Suprapubic skin (tissue), 4 donors: Measurements from ENCODE around the gene CTU1.

Source experiments
- CTCF ChIP-seq, 2 donors: fragments of 200-600 bp in 1 of 2; fragments of 450-650 bp in 1 of 2; sonication (generic) in 1 of 2; IDR thresholded peaks; one replicate each; pipeline ENCODE4 v1.5.1; 2016 to 2019; ENCODE audit warnings: antibody characterized with exemption in 2 of 2, mild to moderate bottlenecking in 1 of 2, moderate library complexity in 1 of 2
- EP300 ChIP-seq: sonication (generic); formaldehyde crosslinking; IDR thresholded peaks from one replicate; pipeline ENCODE4 v1.6.1; 2017; ENCODE audit warnings: antibody characterized with exemption
- POLR2A ChIP-seq, 2 donors: fragments of 450-650 bp; IDR thresholded peaks; one replicate each; pipeline ENCODE4 v1.6.1; 2017; ENCODE audit warnings: antibody characterized with exemption in 2 of 2, mild to moderate bottlenecking in 2 of 2, moderate library complexity in 2 of 2
- POLR2AphosphoS5 ChIP-seq, 3 donors: sonication (generic); formaldehyde crosslinking; IDR thresholded peaks; one replicate each; pipeline ENCODE4 v1.6.1; 2017; ENCODE audit warnings: antibody characterized with exemption in 3 of 3

GRCh38 chr19:51135986-51136762 is 28.0 kb upstream of the CTU1 start:
- TF ChIP-seq POLR2AphosphoS5 (IDR thresholded peaks at IDR 0.05) (no peak), CTCF (IDR thresholded peaks at IDR 0.05) (no peak), POLR2A (IDR thresholded peaks at IDR 0.05) (no peak), EP300 (no peak)
